22Rv1 (cell line): Measurements from ENCODE around the gene ITIH4.

Experiments used
- H3K27ac ChIP-seq: fragments of 450-650 bp; 2 replicates; pipeline ENCODE4 v1.5.1; 2017
- ZFX ChIP-seq: fragments of 450-650 bp; IDR thresholded peaks from 2 replicates; pipeline ENCODE4 v1.6.1; 2017; ENCODE audit warnings: antibody characterized with exemption, borderline replicate concordance
- TF ChIP-seq, protein P1 (sequence below): fragments of 450-650 bp; IDR thresholded peaks from 2 replicates; pipeline ENCODE4 v1.5.1; 2017; ENCODE audit warnings: mild to moderate bottlenecking

ITIH4 gene

DNA sequence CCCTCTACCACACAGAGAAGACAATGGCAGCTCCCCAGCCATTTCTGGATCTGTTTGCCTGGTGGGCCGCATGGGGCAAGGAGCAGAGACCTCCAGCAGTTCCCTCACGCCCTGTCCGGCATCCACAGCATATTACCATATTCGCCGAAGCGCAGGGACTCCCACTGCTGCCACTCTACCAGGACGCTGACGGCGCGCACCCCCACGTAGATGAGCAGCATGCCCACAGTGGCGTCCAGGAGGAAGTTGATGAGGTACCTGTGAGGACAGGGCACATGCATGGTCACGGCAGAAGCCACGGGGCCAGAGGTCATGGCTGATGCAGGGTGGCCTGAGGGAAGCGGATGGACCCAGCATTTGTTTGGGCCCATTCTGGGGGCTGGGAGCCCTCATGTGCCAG lies 19.2 kb upstream of the ITIH4 start:
- H3K27ac ChIP-seq = no peak overlapping the region
- TF ChIP-seq, protein P1, sequence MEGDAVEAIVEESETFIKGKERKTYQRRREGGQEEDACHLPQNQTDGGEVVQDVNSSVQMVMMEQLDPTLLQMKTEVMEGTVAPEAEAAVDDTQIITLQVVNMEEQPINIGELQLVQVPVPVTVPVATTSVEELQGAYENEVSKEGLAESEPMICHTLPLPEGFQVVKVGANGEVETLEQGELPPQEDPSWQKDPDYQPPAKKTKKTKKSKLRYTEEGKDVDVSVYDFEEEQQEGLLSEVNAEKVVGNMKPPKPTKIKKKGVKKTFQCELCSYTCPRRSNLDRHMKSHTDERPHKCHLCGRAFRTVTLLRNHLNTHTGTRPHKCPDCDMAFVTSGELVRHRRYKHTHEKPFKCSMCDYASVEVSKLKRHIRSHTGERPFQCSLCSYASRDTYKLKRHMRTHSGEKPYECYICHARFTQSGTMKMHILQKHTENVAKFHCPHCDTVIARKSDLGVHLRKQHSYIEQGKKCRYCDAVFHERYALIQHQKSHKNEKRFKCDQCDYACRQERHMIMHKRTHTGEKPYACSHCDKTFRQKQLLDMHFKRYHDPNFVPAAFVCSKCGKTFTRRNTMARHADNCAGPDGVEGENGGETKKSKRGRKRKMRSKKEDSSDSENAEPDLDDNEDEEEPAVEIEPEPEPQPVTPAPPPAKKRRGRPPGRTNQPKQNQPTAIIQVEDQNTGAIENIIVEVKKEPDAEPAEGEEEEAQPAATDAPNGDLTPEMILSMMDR = no peak

- H3K27ac ChIP-seq = no peak overlapping the region
- TF ChIP-seq, protein P1 = no peak
- no peak for TF ChIP-seq ZFX
Measured at GRCh38 chr3:52848617-52849016, 18.1 kb upstream of the ITIH4 start.

- no peak overlapping the region for H3K27ac ChIP-seq
- no peak for TF ChIP-seq ZFX
- TF ChIP-seq, protein P1 = no peak
Measured at GRCh38 chr3:52847726-52848125, 17.3 kb upstream of the ITIH4 start.

GRCh38 chr3:52847241-52847640 lies 16.8 kb upstream of the ITIH4 start:
- no peak overlapping the region for H3K27ac ChIP-seq
- TF ChIP-seq, protein P1 = no peak
- no peak for TF ChIP-seq ZFX

GRCh38 chr3:52846432-52846965 lies 16.0 kb upstream of the ITIH4 start:
- TF ChIP-seq ZFX = no peak
- TF ChIP-seq, protein P1 = no peak
- H3K27ac ChIP-seq = no peak overlapping the region

DNA sequence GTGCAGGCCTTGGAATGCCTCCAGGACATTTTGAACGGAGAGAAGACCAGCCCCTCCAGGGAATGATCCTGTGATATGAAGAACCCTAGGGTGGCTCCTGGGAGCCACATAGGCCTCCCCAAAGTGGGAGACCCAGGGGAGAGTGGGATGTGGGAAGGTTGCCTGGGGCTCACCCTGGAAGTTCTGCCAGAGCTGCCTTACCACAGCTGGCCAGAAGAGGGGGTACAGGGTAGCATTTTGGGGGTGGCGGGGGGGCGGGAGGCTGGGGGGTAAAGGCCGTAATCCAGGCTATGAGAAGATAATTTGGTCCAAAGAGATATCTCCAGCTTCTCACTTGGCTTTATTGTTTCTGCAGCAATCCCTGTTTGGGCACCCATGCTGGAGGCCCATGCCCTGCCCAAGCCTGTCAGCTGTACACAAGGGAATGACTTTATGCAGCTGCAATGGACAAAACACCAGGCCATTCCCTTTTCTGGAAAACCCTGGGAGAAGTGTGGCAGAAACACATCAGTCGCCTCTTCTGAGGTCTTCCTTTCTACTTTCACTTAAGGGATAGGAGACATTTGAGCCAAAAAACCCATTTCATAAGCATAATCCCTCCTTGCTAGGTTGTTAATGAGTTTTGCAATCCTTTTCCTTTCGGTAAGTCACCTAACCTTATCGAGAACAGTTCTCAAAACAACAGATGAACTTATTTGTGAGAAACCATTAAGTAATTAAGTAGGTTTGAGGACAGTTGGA lies 15.4 kb upstream of the ITIH4 start:
- H3K27ac ChIP-seq = no peak overlapping the region
- TF ChIP-seq, protein P1 = peak; percentile 18
- TF ChIP-seq ZFX = no peak

GRCh38 chr3:52845157-52845556 lies 14.7 kb upstream of the ITIH4 start:
- TF ChIP-seq ZFX = no peak
- TF ChIP-seq, protein P1 = no peak
- H3K27ac ChIP-seq = no peak overlapping the region
